Thyroid gland (tissue), 4 donors: ENCODE data around the gene PDE3B.

Source experiments
- CTCF ChIP-seq, 6 experiments: fragments of 200-600 bp in 3 of 6; fragments of 450-650 bp in 3 of 6; sonication (generic) in 3 of 6; IDR thresholded peaks; one replicate each; pipeline ENCODE4 v1.5.1; 2016 to 2019; ENCODE audit warnings: antibody characterized with exemption in 6 of 6, mild to moderate bottlenecking in 2 of 6, inconsistent platforms in 1 of 6, moderate library complexity in 1 of 6
- POLR2A ChIP-seq, 2 donors: fragments of 450-650 bp; IDR thresholded peaks; one replicate each; pipeline ENCODE4 v1.6.1; 2017; ENCODE audit warnings: antibody characterized with exemption in 2 of 2, mild to moderate bottlenecking in 2 of 2, moderate library complexity in 1 of 2

GRCh38 chr11:14894657-14895598 lies 251.3 kb downstream of the PDE3B start:
- no peak for TF ChIP-seq CTCF (IDR thresholded peaks at IDR 0.05)
- no peak for TF ChIP-seq POLR2A (IDR thresholded peaks at IDR 0.05)
